ENCODE data around the gene ECT2. TPM values are rescaled to one million over a fixed set of nuclear protein-coding genes. Genes with fewer than 3 reads are reported as not detected.

ECT2 gene
- total RNA-seq, 1 experiment from 2014 or later, result 81.3 TPM

DNA sequence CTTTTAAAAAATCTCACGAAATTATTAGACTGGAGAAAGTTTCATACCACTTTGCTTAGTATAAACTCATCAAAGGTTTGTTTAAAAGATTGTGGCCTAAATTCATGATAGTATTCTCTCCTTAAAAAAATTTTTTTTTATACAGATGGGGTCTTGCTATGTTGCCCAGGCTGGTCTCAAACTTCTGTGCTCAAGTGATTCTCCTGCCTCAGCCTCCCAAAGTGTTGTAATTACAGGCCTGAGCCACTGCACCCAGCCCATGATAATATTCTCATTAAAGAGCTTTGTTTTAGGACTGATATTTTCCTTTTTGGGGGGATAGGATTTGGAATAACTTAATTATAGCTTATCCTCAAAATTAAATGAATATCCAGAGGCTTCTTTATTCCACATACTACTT lies 19.9 kb downstream of the ECT2 start:
- Mint-ChIP-seq H3K27me3 (ENCODE audit: low read depth) (no peaks in the 10 kb centered on the region), H3K27ac (no peak overlapping the region), H3K9me3 (no peaks in the 10 kb centered on the region; a peak in 1 of 5 replicates), H3K4me1 (no peaks in the 10 kb centered on the region), H3K36me3 (ENCODE audit: insufficient read depth in 1 of 3, low read depth in 3 of 3) (peaks cover 59 to 96% (median 91%) of the 10 kb centered on the region in 3 experiments), H3K4me3 (no peak overlapping the region)
- H2AK5ac ChIP-seq (ENCODE audit: insufficient read length, low read length), result no peak overlapping the region
- H2BK120ac ChIP-seq (ENCODE audit: low read depth, low read length, poor library complexity, severe bottlenecking), result no peak overlapping the region
- H3K9me3 ChIP-seq (ENCODE audit: control insufficient read depth, low read depth, low read length), result no peaks in the 10 kb centered on the region
- no peak overlapping the region for H2AFZ ChIP-seq (ENCODE audit: low read length)
- H4K8ac ChIP-seq (replicated peaks; ENCODE audit: insufficient read length, low read depth, low read length), result no peak overlapping the region
- no peaks in the 10 kb centered on the region for H3K27me3 ChIP-seq (ENCODE audit: insufficient read depth, low read length)
- H4K5ac ChIP-seq (ENCODE audit: insufficient read length, low read depth, low read length), result no peak overlapping the region
- no peak overlapping the region for H3T11ph ChIP-seq (ENCODE audit: low read length)
- no peak overlapping the region for H3K27ac ChIP-seq (ENCODE audit: insufficient read length, low read depth, low read length)
- no peak overlapping the region for H4K91ac ChIP-seq (ENCODE audit: insufficient read length, low read depth, low read length)
- TF ChIP-seq, protein P1, sequence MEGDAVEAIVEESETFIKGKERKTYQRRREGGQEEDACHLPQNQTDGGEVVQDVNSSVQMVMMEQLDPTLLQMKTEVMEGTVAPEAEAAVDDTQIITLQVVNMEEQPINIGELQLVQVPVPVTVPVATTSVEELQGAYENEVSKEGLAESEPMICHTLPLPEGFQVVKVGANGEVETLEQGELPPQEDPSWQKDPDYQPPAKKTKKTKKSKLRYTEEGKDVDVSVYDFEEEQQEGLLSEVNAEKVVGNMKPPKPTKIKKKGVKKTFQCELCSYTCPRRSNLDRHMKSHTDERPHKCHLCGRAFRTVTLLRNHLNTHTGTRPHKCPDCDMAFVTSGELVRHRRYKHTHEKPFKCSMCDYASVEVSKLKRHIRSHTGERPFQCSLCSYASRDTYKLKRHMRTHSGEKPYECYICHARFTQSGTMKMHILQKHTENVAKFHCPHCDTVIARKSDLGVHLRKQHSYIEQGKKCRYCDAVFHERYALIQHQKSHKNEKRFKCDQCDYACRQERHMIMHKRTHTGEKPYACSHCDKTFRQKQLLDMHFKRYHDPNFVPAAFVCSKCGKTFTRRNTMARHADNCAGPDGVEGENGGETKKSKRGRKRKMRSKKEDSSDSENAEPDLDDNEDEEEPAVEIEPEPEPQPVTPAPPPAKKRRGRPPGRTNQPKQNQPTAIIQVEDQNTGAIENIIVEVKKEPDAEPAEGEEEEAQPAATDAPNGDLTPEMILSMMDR (conservative IDR thresholded peaks at IDR 0.05), result no peak
- no peaks in the 10 kb centered on the region for H3K79me2 ChIP-seq (ENCODE audit: insufficient read depth, low read length)
- no CpG with 5 or more reads among the region's 1 CpG for WGBS (ENCODE audit: extremely low coverage, insufficient read length, low lambda C conversion rate)
- no peaks in the 10 kb centered on the region for H3K79me1 ChIP-seq (ENCODE audit: insufficient read depth, low read depth, low read length, poor library complexity, severe bottlenecking)
- no peak overlapping the region for H2BK15ac ChIP-seq (ENCODE audit: low read depth, low read length)
- H3K18ac ChIP-seq (ENCODE audit: insufficient read length, low read depth, low read length), result no peak overlapping the region
- H3K56ac ChIP-seq (ENCODE audit: insufficient read length, low read depth, low read length), result no peak overlapping the region
- no peak overlapping the region for H3K9ac ChIP-seq (ENCODE audit: extremely low read depth, insufficient read length, low read length)
- H3K23ac ChIP-seq (ENCODE audit: insufficient read length, low read depth, low read length), result no peak overlapping the region
- no peak overlapping the region for H3K14ac ChIP-seq (ENCODE audit: insufficient read depth, low read length)
- no peaks in the 10 kb centered on the region for H3K4me1 ChIP-seq (ENCODE audit: insufficient read depth, low read length)
- H2BK12ac ChIP-seq (ENCODE audit: insufficient read length, low read depth, low read length), result no peak overlapping the region
- no peak overlapping the region for H2BK20ac ChIP-seq (ENCODE audit: low read depth, low read length, poor library complexity, severe bottlenecking)
- DNase-seq, result no peak
- no peak overlapping the region for H3K4ac ChIP-seq (ENCODE audit: low read depth, low read length)
- no peak overlapping the region for H3K4me2 ChIP-seq (ENCODE audit: insufficient read depth, insufficient read length, low read length)
- no peaks in the 10 kb centered on the region for H3K23me2 ChIP-seq (ENCODE audit: insufficient read length, low read depth, low read length, poor library complexity, severe bottlenecking)
- no peak overlapping the region for H2BK5ac ChIP-seq (ENCODE audit: insufficient read length, low read length)
- no peaks in the 10 kb centered on the region for H4K20me1 ChIP-seq (ENCODE audit: control insufficient read depth, insufficient read depth, insufficient read length)
